Measurements from ENCODE around the gene OR6J1.
A peak's percentile ranks its signal among the peaks of the same experiment; 100 is the strongest.
"Not testable (repeated sequence)": the region's sequence is repeated elsewhere in the genome, so short reads cannot be mapped to it uniquely, and the experiment has no call there.

The OR6J1 gene

DNA sequence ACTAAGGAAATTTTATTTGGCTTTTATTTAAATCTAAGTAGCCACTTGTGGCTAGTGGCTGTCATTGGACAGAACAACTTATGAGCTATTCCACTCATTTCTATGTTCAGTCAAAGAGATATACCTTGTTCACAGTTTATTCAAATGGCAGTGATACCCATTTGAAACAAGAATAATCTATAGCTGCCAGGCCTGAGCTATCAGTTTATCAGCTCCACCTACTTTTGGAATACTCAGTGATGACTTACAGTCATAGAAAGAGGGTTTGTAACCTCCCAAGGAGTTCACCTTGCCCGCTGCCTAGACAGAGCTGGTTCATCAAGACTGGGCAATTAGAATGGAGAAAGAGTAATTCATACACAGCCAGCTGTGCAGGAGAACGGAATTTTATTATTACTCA is 50.6 kb downstream of the OR6J1 start:
- H3K4me3 ChIP-seq (ENCODE audit: low read length), result no peak overlapping the region
- H3K27me3 ChIP-seq (ENCODE audit: control insufficient read depth, insufficient read depth, low read length), result peaks cover 13% of the 10 kb centered on the region
- H3K4me2 ChIP-seq (ENCODE audit: low read length), result no peak overlapping the region
- no peaks in the 10 kb centered on the region for H3K9me3 ChIP-seq (replicated peaks; ENCODE audit: low read length)
- peaks cover 4% of the 10 kb centered on the region for H3K4me1 ChIP-seq (ENCODE audit: control insufficient read depth, insufficient read depth, low read length)
- no peak overlapping the region for H3K9ac ChIP-seq (ENCODE audit: low read depth, low read length)
- no peaks in the 10 kb centered on the region for H3K36me3 ChIP-seq (ENCODE audit: insufficient read depth, low read length)

- Histone ChIP-seq H3K4me3 (ENCODE audit: low read length) (no peak overlapping the region), H3K36me3 (ENCODE audit: insufficient read depth, low read length) (no peaks in the 10 kb centered on the region), H3K4me1 (ENCODE audit: control insufficient read depth, insufficient read depth, low read length) (peaks cover 4% of the 10 kb centered on the region), H3K9ac (ENCODE audit: low read depth, low read length) (no peak overlapping the region), H3K9me3 (replicated peaks; ENCODE audit: low read length) (no peaks in the 10 kb centered on the region), H3K27me3 (ENCODE audit: control insufficient read depth, insufficient read depth, low read length) (peaks cover 13% of the 10 kb centered on the region), H3K4me2 (ENCODE audit: low read length) (no peak overlapping the region)
These were observed 51.0 kb downstream of the OR6J1 start for GRCh38 chr14:22593189-22593588.

DNA sequence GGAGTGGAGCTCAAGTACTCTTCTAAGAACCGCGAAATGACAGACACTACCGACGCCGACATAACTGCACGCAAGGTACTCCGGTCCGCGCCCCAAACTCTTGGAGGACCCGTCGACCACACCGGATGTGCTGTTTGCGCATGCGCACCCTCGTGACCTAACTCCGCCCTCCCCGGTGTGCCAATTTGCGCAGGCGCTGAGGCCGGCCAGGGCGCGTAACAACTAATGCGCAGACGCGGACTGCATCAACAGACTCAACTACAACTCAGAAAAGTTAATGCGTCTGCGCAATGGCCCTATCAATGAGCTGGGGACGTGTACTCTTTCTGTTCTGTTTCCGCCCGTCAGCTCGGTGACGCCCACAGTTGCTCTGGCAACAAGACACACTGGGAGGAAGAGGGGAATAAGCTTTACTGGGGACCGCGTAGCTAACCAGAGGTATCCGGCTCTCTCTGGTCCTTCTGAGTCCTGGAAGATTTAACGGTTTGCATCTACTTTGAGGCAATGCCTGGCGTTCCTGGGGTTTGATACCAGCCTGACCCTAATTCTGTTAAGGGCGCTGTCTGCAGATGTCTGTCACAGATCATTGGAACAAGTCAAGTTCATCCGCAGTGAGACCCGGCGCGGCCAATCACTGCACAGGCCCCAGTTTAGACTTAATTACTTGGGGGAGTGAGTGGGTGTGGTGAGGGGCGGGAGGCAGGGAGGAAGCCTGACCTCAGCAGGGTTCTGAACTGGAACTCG is 54.9 kb downstream of the OR6J1 start, which contains the start of gene DAD1:
DAD1 (minus strand) TSS at position 129 of the 744 bp plus-strand sequence; CDS start at position 62, 67 bp downstream.
- H3K36me3 ChIP-seq (ENCODE audit: insufficient read depth, low read length), result peaks cover 6% of the 10 kb centered on the region
- peak within 1 kb of the TSS; percentile 92 for H3K4me2 ChIP-seq (ENCODE audit: low read length)
- H3K9me3 ChIP-seq (replicated peaks; ENCODE audit: low read length), result no peaks in the 10 kb centered on the region
- H3K9ac ChIP-seq (ENCODE audit: low read depth, low read length), result peak within 1 kb of the TSS; percentile 99
- H3K27me3 ChIP-seq (ENCODE audit: control insufficient read depth, insufficient read depth, low read length), result peaks cover 9% of the 10 kb centered on the region
- H3K4me3 ChIP-seq (ENCODE audit: low read length), result peak within 1 kb of the TSS; percentile 93
- peaks cover 21% of the 10 kb centered on the region for H3K4me1 ChIP-seq (ENCODE audit: control insufficient read depth, insufficient read depth, low read length)

- H3K36me3 ChIP-seq (ENCODE audit: insufficient read depth, low read length), result peaks cover 7% of the 10 kb centered on the region
- peaks cover 9% of the 10 kb centered on the region for H3K27me3 ChIP-seq (ENCODE audit: control insufficient read depth, insufficient read depth, low read length)
- no peaks in the 10 kb centered on the region for H3K9me3 ChIP-seq (replicated peaks; ENCODE audit: low read length)
- peak overlapping the region; percentile 99 for H3K9ac ChIP-seq (ENCODE audit: low read depth, low read length)
- H3K4me3 ChIP-seq (ENCODE audit: low read length), result peak overlapping the region; percentile 93
- peaks cover 21% of the 10 kb centered on the region for H3K4me1 ChIP-seq (ENCODE audit: control insufficient read depth, insufficient read depth, low read length)
- peak overlapping the region; percentile 92 for H3K4me2 ChIP-seq (ENCODE audit: low read length)
These were observed 55.5 kb downstream of the OR6J1 start for GRCh38 chr14:22588526-22589095.

DNA sequence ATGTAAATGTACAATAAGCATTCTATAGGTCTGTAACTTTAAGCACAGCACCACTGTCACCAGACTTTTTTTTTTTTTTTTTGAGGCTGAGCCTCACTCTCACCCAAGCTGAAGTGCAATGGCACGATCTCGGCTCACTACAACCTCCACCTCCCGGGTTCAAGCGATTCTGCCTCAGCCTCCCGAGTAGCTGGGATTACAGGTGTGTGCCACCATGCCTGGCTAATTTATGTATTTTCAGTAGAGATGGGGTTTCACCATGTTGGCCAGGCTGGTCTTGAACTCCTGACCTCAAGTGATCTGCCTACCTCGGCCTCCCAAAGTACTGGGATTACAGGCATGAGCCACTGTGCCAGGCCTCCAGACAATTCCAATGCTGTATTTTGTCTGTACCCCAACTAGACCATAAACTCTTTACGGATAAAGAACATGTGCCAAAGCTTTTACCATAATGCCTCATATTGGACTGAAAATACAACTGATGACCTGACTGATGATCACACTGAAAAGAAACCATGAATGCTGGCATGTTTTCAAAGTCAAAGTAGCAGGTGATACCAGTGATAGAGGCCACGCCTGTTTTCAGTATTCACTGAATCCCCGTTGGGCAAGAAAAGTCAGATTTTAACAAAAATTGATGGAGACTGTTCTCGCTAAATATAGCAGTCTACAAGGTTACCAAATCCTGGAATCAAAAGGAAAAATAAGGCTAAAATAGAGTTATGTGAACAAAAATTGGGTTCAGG is 56.3 kb downstream of the OR6J1 start:
- H3K4me2 ChIP-seq (ENCODE audit: low read length), result peak overlapping the region; percentile 92
- H3K4me3 ChIP-seq (ENCODE audit: low read length), result peak overlapping the region; percentile 93
- peaks cover 14% of the 10 kb centered on the region for H3K36me3 ChIP-seq (ENCODE audit: insufficient read depth, low read length)
- H3K4me1 ChIP-seq (ENCODE audit: control insufficient read depth, insufficient read depth, low read length), result peaks cover 21% of the 10 kb centered on the region
- H3K27me3 ChIP-seq (ENCODE audit: control insufficient read depth, insufficient read depth, low read length); H3K9me3 ChIP-seq (replicated peaks; ENCODE audit: low read length): not testable (repeated sequence)
- peak overlapping the region; percentile 99 for H3K9ac ChIP-seq (ENCODE audit: low read depth, low read length)

DNA sequence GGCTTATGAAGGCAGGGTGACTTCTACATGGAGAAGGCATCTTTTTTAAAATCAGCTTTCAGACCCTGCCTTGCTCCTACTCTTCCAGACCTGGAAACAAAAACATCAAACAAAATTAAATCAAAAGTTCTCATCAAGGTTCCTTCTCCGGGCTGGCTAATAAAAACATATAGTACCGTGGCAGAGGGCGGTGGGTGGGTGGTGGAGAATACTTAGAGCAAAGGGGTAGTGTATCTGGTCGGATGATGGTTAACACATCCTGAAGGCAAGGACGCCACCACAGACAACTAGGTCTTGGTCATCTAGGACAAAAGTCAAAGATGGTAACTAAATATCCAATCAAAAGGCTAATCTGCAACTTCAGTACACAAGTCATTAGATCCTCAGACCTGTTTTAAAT is 56.9 kb downstream of the OR6J1 start:
- Histone ChIP-seq H3K9ac (ENCODE audit: low read depth, low read length) (peak overlapping the region; percentile 19), H3K36me3 (ENCODE audit: insufficient read depth, low read length) (peaks cover 14% of the 10 kb centered on the region), H3K9me3 (replicated peaks; ENCODE audit: low read length) (no peaks in the 10 kb centered on the region), H3K4me1 (ENCODE audit: control insufficient read depth, insufficient read depth, low read length) (peaks cover 21% of the 10 kb centered on the region), H3K4me2 (ENCODE audit: low read length) (peak overlapping the region; percentile 92), H3K4me3 (ENCODE audit: low read length) (peak overlapping the region; percentile 93), H3K27me3 (ENCODE audit: control insufficient read depth, insufficient read depth, low read length) (no peaks in the 10 kb centered on the region)

DNA sequence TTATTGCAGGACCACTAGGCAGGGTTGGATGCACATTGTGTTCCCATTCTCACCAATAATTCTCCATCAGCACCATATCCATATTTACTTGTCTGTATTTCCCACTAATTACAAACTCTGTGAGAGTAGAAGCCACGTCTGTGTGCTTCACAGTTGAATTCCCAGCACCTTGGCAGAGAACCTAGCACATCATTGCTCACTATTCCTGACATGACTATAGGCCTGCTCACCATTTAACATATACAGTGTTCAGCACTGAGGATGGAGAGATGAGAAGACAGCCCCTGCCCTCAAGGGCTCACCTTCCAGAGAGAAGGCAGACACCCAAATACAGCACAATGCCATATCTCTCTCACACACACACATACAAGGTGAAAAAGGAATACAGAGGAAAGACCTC is 60.2 kb downstream of the OR6J1 start:
- H3K9ac ChIP-seq (ENCODE audit: low read depth, low read length), result no peak overlapping the region
- H3K4me3 ChIP-seq (ENCODE audit: low read length), result no peak overlapping the region
- no peak overlapping the region for H3K4me2 ChIP-seq (ENCODE audit: low read length)
- H3K27me3 ChIP-seq (ENCODE audit: control insufficient read depth, insufficient read depth, low read length), result no peaks in the 10 kb centered on the region
- H3K4me1 ChIP-seq (ENCODE audit: control insufficient read depth, insufficient read depth, low read length), result peaks cover 17% of the 10 kb centered on the region
- H3K9me3 ChIP-seq (replicated peaks; ENCODE audit: low read length), result no peaks in the 10 kb centered on the region
- H3K36me3 ChIP-seq (ENCODE audit: insufficient read depth, low read length), result peaks cover 19% of the 10 kb centered on the region

All from skeletal muscle satellite cell (primary cell).